ENCODE measurements around the gene SULF2.

SULF2 gene

GRCh38 chr20:47682028-47682783 is 103.1 kb downstream of the SULF2 start:
- DNase-seq (ENCODE audit: low read depth) = no peak

- no peak for DNase-seq (ENCODE audit: low read depth)
Observed at GRCh38 chr20:47680804-47681529, 104.3 kb downstream of the SULF2 start.

- DNase-seq (ENCODE audit: low read depth) = no peak
Observed at GRCh38 chr20:47679462-47679861, 105.8 kb downstream of the SULF2 start.

- DNase-seq (ENCODE audit: low read depth) = no peak
Observed at GRCh38 chr20:47678536-47678935, 106.7 kb downstream of the SULF2 start.

- DNase-seq (ENCODE audit: low read depth) = peak; percentile 40
Observed at GRCh38 chr20:47677635-47678453, 107.4 kb downstream of the SULF2 start.

GRCh38 chr20:47676912-47677634 is 108.2 kb downstream of the SULF2 start:
- no peak for DNase-seq (ENCODE audit: low read depth)

GRCh38 chr20:47676219-47676721 is 109.0 kb downstream of the SULF2 start:
- no peak for DNase-seq (ENCODE audit: low read depth)

- DNase-seq (ENCODE audit: low read depth) = no peak
Observed at GRCh38 chr20:47675190-47676142, 109.8 kb downstream of the SULF2 start.

GRCh38 chr20:47674686-47675085 is 110.6 kb downstream of the SULF2 start:
- DNase-seq (ENCODE audit: low read depth) = no peak

- no peak for DNase-seq (ENCODE audit: low read depth)
Observed at GRCh38 chr20:47674145-47674544, 111.1 kb downstream of the SULF2 start.

GRCh38 chr20:47673671-47673955 is 111.7 kb downstream of the SULF2 start:
- no peak for DNase-seq (ENCODE audit: low read depth)

GRCh38 chr20:47672886-47673670 is 112.2 kb downstream of the SULF2 start:
- DNase-seq (ENCODE audit: low read depth) = no peak

- DNase-seq (ENCODE audit: low read depth) = no peak
Observed at GRCh38 chr20:47672166-47672565, 113.1 kb downstream of the SULF2 start.

- no peak for DNase-seq (ENCODE audit: low read depth)
Observed at GRCh38 chr20:47670913-47671312, 114.4 kb downstream of the SULF2 start.

- DNase-seq (ENCODE audit: low read depth) = no peak
Observed at GRCh38 chr20:47669927-47670890, 115.1 kb downstream of the SULF2 start.

GRCh38 chr20:47669489-47669888 is 115.8 kb downstream of the SULF2 start:
- DNase-seq (ENCODE audit: low read depth) = no peak

GRCh38 chr20:47669152-47669425 is 116.2 kb downstream of the SULF2 start:
- no peak for DNase-seq (ENCODE audit: low read depth)

GRCh38 chr20:47668313-47669151 is 116.7 kb downstream of the SULF2 start:
- no peak for DNase-seq (ENCODE audit: low read depth)

All from stimulated activated CD8-positive, alpha-beta memory T cell treated with anti-CD3 and anti-CD28 coated beads, Interleukin-7, amount 100 ng/mL, for 24 hours (primary cell).